Left lobe of liver (tissue), 2 donors: Measurements from ENCODE around the gene MMRN2. TPM values are rescaled to one million over a fixed set of nuclear protein-coding genes. Genes with fewer than 3 reads are reported as not detected.
"Not testable (repeated sequence)": the region's sequence is repeated elsewhere in the genome, so short reads cannot be mapped to it uniquely, and the experiment has no call there.

Experiments
- ATAC-seq: fragments of 200-7000 bp; cut with Tn5 transposase; one replicate; pipeline ENCODE4 v1.9.1; 2020; ENCODE audit warnings: mild to moderate bottlenecking, moderate library complexity
- DNase-seq: peaks from one replicate; pipeline ENCODE4 v3.0.0-alpha.2; 2020; ENCODE audit warnings: low spot score
- total RNA-seq: library from RNA; stranded (reverse); gene quantifications from one replicate; pipeline ENCODE4 v1.2.1, GENCODE V29; 2021
- donor health status: DM: no; HTN: no; CAD: no; lungs with moderate emphysema.
- donor health status: DM: no; HTN: yes; CAD: no.

MMRN2 gene
- total RNA-seq, 1 donor from 2014 or later, result 9.6 TPM

DNA sequence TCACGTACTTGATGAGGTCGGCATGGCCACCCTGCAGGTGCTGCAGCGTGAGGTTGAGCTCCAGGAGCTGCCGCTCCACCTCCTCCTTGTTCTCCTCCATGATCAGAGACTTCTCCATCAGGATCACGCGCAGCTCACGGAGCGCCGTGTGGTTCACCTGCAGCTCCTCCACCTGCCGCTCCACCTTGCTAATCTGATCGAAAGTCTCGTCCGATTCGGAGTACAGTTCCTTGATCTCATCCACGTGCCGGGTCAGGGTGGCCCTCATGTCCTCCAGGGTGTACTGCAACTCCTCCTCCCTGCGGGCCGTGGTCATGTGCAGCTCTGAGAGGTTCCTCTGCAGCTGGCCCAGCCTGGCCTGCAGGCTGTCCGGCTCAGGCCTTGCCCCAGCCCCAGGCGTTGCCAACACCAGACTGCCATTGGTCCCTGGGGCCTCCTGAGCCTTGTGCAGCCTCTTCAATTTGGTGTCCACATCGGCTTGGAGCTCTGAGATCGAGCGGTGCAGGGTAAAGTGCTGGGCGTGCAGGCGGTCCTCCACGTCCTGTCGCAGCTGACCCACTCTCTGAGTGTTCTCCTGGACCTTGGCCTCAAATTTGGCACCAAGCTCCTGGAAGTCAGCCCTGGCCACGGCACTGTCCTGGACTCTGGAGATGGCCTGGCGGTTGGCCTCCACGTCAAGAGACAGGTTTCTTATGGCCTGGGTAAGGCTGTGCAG, 13.9 kb downstream of the MMRN2 start:
- ATAC-seq (peak; percentile 77), DNase-seq (peak; percentile 93)

GRCh38 chr10:86942441-86943315, 14.7 kb downstream of the MMRN2 start:
- peak; percentile 45 for DNase-seq

GRCh38 chr10:86941991-86942421, 15.4 kb downstream of the MMRN2 start:
- ATAC-seq, result peak; percentile 17
- DNase-seq, result peak; percentile 46

More at GRCh38 chr10:86942441-86943315, 14.7 kb downstream of the MMRN2 start:
- ATAC-seq, result no peak

DNA sequence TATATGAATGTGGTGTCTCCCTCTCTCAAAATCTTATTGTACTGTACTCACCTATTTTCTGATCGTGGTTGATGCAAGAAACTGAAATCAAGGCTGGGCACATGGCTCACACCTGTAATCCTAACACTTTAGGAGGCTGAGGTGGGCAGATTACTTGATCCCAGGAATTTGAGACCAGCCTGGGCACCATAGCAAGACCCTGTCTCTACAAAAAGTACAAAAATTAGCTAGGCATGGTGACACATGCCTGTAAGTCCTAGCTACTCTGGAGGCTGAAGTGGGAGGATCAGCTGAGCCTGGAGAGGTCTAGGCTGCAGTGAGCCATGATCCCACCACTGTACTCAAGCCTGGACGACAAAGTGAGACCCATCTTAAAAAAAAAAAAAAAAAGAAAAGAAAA, 16.0 kb downstream of the MMRN2 start:
- DNase-seq, result no peak
- no peak for ATAC-seq

- DNase-seq (peak; percentile 42), ATAC-seq (no peak)
Observed at GRCh38 chr10:86940677-86941076, 16.7 kb downstream of the MMRN2 start.

- peak; percentile 42 for DNase-seq
- not testable (repeated sequence) for ATAC-seq
Observed at GRCh38 chr10:86940076-86940475, 17.3 kb downstream of the MMRN2 start.

- DNase-seq (peak; percentile 40), ATAC-seq (no peak)
Observed at GRCh38 chr10:86938260-86938659, 19.2 kb downstream of the MMRN2 start.

DNA sequence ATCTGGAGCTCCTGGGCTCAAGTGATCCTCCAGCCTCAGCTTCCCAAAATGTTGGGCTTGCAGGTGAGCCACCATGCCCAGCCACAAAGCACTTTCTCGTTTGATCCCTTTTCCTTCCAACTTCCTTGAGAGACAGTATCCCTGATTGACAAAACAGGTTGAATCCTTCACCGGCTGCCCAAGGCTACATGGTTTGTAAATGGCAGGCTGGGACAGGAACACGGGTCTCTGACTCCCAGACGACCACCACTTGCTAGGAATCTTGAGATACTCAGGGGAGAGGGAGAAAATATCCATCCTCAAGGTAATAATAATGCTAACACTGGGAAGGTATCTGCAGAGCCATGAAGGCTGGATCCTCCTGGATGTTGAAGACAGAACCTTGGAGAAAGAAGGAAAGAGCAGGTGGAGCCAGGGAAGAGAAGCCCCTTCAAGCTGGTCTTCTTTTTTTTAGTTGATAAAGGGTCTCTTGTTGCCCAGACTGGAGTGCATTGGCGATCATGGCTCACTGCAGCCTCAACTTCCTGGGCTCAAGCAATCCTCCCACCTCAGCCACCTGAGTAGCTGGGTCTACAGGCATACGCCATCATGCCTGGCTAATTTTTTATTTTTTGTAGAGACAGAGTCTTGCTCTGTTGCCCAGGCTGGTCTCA, 19.8 kb downstream of the MMRN2 start:
- ATAC-seq, result no peak
- DNase-seq, result peak; percentile 30

- DNase-seq, result peak; percentile 55
- ATAC-seq, result no peak
Observed at GRCh38 chr10:86936661-86937501, 20.5 kb downstream of the MMRN2 start.

DNA sequence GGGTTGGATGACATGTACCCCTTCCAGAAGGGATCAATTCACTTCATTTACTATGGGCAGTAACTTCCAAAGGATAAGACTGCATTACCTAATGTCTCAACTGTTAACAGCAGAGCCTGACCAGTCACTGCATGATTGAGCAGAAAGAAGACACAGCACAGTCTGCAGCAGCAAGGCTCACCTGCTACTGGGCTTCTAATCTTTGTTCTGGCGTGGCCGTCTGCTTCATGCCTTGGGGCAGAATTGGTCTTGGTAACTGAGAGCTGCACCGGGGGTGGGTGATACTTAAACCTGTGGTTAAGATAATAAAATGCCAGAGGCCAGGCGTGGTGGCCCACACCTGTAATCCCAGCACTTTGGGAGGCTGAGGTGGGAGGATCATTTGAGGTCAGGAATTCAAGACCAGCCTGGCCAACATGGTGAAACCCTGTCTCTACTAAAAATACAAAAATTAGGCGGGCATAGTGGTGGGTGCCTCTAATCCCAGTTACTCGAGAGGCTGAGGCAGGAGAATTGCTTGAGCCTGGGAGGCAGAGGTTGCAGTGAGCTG, 23.2 kb downstream of the MMRN2 start:
- DNase-seq, result peak; percentile 42
- peak; percentile 25 for ATAC-seq

DNA sequence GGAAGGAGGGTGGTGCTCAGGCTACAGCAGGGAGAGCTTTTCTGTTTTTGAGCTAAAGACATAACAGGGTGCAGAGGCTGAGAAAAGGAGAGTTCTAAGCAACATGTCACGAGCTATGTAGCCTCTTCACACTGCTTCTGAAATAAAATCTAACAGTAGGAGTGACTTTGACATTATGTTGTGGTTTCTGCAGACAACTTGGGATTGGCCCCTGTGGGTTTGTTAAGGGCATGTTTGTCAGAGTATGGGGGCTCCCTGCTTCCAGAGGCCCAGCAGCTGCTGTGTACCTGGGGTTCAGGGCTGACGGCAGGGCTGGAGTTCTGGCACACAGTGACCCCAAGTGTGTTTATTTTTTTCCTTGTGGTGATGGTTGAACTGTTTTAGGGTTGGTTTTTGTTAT, 24.7 kb downstream of the MMRN2 start:
- DNase-seq, result no peak
- ATAC-seq, result no peak

- ATAC-seq, result peak; percentile 77
Observed at GRCh38 chr10:86931872-86932271, 25.5 kb downstream of the MMRN2 start.

DNA sequence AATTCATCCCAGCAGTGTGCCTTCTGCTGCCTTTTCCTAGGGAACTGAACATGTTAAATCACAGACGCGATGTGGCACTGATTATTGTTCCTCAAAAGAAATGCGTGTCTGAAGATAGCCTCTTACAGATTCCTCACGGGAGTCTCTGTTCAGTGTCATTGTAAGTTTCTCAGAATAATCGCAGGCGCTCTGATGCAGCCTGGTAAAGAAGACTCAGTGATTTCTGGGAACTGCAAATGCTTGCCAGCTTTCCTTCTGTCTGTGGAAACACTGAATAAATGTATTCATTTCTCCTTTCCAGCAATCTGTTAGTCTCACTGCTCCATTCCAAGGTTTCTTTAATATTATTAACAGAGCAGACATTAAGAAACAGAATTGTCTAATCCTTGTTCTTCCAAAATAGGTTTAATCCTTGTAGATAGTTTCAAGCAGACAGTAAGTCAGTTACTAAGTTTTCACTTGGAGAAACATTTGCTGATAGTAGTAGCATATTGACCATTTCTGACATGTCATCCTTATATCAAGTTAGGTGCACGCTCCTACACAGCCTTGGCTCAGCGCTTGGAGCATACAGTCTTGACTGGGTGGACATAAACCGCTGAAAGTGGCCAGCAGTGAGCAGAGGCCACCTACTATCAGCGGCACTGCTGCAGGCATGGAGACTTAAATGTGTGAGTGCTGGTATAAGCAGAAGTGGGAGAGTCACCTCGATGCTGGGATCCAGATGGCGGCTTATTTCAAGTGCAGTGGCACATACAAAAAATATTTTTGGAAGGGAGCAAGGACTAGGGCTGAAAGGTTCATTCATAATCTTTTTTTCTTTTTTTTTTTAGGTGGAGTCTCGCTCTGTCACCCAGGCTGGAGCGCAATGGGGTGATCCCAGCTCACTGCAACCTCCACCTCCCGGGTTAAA, 27.7 kb downstream of the MMRN2 start:
- ATAC-seq (no peak), DNase-seq (no peak)

More at GRCh38 chr10:86931872-86932271, 25.5 kb downstream of the MMRN2 start:
- DNase-seq, result no peak

GRCh38 chr10:86922553-86922961, 34.9 kb downstream of the MMRN2 start:
- DNase-seq (no peak), ATAC-seq (no peak)

DNA sequence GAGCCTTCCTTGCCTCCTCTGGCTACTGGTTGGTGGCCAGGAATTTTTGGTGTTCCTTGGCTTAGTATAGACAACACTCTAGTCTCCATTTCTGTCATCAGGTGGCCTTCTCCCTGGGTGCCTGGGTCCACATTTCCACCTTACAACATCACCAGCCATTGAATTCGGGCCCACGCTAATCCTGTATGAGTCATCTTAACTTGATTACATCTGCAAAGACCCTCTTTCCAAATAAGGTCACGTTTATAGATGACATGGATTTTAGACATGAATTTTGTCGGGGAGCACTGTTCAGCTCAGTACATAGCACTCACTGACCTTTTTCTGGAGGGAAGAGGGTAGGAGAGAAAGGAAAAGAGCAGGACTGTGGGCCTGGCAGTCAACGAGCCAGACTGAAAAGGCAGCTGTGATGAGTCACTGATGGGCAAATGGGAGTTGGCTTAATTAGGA, 39.4 kb downstream of the MMRN2 start:
- no peak for ATAC-seq
- no peak for DNase-seq

DNA sequence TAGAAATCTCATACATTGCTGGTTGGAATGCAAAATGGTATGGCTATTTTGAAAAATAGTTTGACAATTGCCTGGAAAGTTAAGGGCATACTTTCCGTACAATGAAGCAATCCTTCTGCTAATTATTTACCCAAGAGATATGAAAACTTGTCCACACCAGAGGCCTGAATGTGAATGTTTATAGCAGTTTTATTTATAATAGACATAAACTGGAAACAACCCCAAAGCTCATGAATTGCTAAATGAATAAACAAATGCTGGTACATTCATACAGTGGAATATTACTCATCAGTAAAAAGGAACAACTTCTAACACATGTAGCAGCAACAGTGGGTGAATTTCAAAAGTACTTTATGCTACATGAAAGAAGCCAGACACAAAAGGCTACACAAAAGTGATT, 42.7 kb downstream of the MMRN2 start:
- no peak for ATAC-seq
- no peak for DNase-seq

DNA sequence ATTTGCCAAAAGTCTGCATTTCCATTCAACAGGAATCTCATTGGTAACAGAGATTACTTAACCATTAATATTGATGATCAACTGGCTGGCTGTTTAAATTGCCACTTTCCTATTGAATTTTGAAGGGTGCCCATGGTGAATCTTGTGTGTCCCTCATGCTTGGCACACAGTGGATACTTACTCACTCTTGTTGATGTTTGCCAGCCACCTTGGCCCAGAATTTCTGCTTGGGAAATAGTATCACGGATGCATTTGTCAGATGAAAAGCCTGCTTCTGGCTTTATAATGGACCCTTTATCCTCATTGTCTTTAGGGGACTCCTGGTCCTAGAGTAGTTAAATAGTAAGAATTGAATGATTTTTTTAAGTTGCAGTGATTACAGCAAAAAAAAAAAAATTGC, 52.0 kb downstream of the MMRN2 start:
- no peak for DNase-seq
- no peak for ATAC-seq

DNA sequence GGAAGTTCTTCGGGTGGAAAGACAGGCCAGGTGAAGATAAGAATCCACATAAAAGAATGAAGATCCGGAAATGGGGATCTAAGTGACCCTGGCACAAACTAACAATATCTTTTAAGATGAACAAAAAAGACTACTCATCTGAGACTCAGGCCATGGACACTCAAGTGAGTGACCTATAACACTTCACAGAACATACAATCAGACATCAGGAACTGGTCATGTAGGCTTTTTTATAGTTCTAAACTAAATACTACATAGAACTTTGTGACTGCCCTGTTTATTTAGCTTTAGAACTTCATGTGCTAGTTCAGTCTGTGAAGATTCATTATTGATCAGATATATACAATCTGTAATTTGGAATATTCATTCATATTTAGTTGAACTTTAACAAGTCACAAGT, 52.8 kb downstream of the MMRN2 start:
- no peak for DNase-seq
- ATAC-seq, result no peak

- ATAC-seq, result peak; percentile 93
- peak; percentile 79 for DNase-seq
Observed at GRCh38 chr10:86900955-86901354, 56.5 kb downstream of the MMRN2 start.
